Activated CD4-positive, alpha-beta T cell treated with anti-CD3 and anti-CD28 coated beads, Interleukin-2, Interleukin-6, amounts not matched to agents 100 ng/mL and 50 ng/mL, durations not matched to agents 16 hours and 8 hours (primary cell): ENCODE measurements around the gene ROR2.
"Not testable (repeated sequence)": the region's sequence is repeated elsewhere in the genome, so short reads cannot be mapped to it uniquely, and the experiment has no call there.

Experiments
- DNase-seq: peaks from one replicate; pipeline ENCODE4 v3.0.0-alpha.2; 2020

Gene ROR2

DNA sequence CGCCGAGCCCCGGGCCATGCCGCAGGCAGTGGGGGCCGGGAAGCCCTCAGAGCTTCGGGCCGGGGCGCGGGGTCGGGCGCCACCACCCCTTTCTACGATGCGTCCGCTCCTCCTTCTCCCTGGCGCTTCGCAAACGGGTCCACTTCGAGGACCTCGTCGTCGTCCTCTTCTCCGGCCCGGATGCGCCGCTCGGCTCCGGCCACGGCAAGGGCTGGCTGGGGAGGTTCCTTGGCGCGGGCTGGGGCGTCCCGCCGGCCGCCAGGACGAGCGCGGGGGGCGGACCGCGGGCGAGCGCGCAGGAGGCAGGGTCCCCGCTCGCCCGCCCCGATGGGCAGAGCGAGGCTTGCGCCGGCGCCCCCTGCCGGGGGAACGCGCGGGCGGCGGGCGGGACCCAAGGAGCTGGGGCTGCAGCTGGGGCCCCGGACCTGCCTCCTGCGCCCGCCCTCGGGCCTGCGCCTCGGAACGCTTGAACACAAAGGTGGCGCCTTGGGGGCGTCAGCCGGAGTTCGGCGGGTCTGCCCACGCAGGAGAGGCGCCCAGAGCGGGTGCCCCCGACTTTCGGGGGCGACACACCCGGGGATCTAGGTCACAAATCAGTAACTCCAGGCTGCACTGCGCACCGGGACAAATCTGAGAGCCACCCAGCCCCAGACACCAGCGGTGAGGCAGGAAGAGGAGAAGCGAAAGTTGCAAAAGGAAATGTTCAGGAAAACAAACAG lies at the start of gene ROR2:
ROR2 (minus strand) TSS at position 283 of the 719 bp plus-strand sequence.
- DNase-seq, result peak; percentile 70

DNA sequence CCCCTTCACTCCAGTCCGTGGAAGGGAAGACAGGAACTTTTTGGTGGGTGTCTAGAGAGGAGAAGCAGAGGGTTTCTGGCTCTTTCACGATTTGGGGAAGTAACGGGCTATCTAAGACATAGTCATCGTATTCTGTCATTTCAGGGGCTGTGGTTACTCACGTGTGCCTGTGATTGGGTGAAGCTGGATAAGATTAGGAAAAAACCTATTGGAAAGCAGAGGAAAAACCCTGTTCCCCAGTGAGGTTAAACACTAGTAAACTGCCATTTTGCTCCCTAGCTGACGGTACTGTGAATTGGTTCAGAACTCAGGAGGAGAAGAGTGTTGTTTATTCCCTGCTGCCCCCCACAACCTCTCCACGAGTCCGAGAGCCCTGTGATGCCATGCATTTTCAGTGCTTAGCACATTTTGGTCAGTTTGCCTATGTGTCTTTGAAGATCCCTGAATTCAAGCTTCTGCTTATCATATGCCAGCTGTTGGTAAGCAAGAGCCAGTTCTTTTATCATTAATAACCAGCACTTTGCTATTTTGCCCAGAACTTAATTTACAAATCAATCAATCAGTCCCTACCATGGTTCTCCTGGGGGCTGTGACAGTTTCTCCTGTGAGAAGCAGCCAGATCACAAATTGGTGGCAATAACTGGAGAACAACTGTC lies 45.1 kb upstream of the ROR2 start:
- no peak for DNase-seq

DNA sequence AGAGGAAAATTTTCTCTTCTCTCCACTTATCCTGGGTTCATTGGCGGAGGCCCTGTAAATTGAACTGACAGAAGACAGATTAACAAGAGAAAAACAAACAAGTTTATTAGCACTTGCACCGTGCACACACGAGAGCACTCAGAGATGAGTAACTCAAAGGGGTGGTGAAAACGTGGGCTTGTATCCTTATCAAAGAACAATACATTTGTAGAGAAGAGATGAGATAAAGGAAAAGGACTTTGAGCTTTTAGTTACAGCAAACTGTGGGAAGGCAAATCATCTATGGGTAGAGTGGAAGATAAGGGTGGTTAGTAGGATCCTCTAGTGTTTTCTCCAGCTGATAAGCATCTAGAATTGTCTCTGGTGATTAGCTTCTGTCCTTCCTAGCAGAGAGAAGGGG lies 44.4 kb upstream of the ROR2 start:
- DNase-seq, result no peak

DNA sequence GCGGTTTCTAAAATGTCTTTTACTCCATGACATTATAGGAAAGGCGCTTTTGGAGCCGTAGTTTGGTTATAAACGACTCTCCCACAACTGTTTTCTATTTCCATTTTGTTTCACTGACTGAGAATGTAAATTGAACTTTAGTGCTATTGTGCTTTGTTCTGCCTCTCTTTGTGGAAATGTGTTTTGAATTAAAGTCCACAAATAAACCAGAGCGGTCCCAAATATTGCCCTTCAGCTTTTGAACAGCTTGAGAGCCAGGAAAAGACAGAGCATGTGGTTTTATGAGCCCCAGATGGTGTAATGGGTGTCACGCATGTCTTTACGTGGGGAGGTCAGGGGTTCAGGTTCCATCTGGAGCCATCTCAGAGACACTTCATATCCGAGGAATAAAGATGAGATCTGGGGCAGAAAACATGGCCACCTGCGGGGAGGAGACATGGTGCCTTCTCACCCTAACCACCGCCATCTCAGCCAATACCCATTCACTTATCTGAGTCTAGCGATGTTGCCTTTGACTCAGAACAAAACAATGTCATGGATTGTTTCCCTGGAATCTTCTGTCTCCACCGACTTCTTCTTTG lies 42.5 kb upstream of the ROR2 start:
- no peak for DNase-seq

DNA sequence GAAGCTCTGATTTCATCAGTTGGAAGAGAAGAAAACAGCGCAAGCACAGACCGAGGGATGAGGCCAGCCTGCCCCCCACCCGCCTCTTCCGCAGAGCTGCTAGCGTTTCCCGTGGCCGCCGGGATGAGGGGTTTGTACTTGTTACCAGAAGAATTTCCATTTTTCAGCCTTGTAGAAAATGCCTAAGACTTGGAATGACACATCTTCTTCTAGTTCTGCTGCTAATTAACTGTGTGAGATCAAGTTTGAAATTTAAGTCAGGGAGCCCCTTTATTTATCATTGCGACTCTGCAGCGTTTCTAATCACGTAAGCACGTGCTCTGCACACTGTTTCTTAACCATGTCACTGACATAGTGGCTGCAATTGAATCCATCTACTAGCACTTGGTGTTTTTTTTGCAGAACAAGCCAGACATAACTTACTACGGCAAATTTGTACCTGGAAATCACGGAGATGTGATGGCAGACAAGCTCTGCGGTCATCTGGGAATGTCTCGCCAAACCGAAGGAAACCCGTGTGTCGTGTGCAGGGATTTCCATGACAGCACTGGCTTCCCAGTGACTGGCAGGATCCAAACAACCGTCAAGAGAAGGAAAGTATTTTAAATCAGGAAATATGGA lies 41.8 kb upstream of the ROR2 start:
- DNase-seq, result no peak

DNA sequence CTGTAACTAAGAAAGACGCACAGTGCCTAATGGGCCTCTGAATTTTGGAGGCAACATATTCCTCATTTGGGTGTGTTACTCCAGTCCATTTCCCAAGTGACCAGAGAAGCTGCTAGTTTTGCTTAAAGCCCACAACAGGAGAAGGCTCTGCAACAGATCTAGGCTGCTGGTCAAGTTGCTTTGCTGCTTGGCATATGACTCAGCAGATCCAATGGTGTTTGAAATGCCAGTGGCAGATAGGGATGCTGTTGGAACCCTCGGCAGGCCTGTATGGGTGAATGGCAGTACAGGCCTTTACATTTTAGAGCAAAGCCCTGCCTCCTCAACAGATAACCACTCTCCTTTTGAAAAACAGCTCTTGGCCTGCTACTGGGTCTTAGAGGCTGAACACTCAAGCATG lies 36.2 kb upstream of the ROR2 start:
- DNase-seq, result no peak

DNA sequence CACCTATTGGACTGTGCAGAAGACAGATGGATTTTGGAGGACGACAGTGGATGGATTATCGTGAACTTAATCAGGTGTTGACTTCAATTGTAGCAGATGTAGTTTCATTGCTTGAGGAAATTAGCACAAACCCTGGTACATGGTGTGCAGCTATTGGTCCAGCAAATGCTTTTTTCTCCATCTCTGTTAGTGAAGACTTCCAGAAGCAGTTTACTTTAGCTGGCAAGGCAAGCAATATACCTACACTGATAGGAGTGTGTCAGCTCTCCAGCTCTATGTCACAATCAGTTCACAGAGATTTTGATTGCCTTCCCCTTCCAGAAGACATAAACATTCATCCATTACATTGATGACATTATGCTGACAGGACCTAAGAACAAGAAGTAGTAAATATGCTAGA lies 35.7 kb upstream of the ROR2 start:
- DNase-seq, result no peak

DNA sequence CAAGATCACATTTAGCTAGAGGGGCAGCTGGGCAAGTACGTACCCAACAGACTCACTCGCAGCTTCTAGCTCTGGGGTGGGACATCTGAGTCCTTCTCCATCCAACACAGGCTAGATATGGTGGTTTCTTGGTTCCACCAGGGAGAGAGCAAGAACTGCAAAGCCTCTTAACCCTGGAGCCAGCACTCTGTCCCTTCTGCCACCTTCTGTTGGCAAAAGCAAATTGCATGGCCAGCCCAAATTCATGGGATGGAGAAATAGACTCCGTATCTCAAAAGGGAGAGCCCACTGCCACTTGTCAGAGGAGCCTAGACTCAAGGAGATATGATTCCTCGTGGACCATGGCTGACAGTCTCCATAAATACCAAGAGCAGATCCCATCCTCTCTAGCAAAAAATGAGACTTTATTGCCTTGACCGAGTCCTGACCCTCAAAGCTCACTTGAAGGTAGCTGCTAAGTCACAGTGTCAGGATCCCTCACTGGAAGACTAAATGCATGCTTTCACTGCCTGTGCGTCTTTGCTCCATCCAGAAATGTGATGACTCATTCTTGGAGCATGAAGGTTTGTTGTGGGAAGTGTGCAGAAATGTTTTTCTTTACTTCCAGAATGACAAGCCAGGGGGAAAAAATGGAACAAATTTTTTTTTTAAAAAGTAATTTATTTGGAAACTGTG lies 28.8 kb upstream of the ROR2 start:
- peak; percentile 1 for DNase-seq

DNA sequence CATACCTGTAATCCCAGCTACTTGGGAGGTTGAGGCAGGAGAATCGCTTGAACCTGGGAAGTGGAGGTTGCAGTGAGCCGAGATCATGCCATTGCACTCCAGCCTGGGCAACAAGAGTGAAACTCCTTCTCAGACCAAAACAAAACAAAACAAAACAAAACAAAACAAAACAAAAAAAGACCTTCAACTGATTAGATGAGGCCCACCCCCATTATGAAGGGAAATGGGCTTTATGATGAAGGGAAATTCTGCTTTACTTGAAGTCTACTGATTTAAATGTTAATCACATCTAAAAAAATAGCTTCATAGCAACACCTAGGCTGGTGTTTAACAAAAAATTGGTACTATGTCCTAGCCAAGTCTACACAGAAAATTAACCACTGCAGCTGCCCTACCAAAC lies 25.2 kb upstream of the ROR2 start:
- DNase-seq, result not testable (repeated sequence)

DNA sequence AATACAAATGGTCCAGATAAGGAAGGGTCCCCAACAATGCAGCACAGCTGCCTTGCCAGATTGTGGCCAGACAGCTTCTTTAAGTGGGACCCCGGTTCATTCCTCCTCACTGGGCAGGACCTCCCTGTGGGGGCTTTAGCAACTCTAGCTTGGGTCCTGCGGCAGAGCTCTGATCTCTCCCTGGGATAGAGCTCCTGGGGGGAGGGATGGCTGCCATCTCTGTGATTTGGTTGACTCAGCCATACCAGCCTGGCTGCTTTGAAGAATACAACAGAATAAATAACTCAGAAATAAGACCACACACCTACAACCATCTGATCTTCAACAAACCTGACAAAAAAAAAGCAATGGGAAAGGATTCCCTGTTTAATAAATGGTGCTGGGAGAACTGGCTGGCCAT lies 22.7 kb upstream of the ROR2 start:
- DNase-seq, result no peak

DNA sequence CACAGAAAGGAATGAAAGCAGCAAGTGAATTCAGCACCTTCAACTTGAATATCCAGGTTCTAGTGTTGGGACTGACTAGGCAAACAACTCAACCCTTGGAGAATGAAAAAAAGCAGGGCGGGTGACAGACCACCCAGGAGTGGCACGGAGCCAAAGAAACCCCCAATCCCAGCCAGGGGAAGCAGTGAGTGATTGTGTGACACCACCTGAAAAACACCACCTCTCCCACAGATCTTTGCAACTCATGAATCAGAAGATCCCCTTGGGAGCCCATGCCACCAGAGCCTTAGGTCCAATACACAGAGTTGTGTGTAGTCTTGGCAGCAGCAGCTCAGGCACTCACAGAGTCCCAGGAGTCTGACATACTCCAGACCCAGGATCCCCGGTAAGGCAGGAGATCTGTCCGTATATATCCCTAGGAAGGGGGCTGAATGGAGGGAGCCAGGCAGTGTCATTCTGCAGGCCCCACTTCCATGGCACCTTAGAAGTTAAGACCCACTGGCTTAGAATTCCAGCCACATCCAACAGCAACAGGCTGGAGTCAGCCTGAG lies 22.1 kb upstream of the ROR2 start:
- no peak for DNase-seq

DNA sequence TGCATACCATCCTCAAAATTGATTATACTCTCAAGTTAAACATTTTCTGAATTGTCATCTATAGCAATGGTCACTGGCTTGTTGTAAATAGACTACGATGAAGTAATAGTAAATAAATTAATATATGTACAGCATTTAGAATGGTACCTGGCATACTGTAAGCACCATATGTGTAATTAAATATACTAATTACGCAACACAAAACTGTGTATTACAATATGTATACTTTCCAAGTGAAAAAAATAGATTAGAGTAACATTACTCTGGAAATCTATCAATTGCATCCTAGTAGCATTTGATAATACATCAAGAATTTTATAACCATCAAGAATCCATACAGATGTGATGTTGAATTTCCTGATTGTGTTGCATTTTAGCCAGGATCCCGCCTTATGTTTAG lies 17.2 kb upstream of the ROR2 start:
- no peak for DNase-seq

DNA sequence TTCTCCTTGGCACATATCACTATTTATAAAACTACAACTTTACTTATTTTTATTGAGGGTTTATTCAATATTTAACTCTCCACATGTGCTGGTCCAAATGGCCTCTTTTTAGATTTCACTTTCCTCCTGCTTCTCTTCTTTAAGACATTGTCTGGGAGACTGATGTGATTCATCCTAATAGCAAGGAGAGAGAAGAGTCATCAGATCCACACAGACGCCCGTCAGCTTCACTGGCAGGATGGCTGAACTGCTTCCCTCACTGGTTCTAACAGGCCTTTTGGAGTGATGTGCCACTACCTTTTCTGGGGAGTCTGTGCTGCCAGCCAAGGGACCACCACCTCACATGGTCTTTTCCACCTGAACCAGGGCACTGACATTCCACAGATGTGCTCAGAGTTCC lies 16.5 kb upstream of the ROR2 start:
- DNase-seq, result no peak

DNA sequence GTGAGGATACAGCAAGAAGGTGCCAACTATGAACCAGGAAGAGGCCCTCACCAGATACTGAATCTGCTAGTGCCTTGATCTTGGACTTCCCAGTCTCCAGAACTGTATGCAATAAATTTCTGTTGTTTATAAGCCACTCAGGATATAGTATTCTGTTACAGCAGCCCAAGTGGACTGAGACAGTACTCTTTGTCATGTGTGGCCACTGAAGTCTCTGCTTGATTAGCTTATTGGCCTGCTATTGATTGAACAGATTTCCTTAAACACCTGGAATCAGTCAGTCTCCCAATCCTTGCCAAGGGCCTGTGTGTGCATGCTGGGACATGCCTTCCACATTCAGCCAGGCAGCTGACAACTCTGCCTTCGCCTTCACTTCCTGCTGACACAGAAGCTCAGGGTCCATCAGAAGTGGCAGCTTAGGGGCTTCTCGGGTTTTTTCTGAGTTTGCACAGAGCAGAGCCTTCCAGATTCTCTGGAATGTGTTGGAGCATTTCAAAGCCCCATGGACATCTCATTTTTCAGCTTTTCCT lies 13.7 kb upstream of the ROR2 start:
- DNase-seq, result no peak

DNA sequence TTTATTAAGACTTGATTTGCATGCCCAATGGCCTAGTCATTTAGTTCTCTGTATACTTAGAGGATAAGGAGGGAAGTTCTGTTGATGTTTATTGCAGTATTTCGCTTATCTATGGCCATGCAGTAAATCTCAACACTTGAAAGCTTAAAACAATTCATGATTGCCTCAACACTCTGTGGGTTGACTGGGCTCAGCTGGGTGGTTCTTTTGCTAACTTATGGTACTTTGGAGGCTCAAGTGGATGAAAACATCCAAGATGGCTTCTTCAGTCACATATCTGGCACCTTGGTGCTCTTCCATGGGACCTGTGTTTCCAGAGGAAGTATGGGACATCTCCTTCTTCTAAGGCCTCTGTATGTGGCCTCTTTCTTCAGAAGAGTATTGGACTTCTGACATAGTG lies 10.3 kb upstream of the ROR2 start:
- no peak for DNase-seq

DNA sequence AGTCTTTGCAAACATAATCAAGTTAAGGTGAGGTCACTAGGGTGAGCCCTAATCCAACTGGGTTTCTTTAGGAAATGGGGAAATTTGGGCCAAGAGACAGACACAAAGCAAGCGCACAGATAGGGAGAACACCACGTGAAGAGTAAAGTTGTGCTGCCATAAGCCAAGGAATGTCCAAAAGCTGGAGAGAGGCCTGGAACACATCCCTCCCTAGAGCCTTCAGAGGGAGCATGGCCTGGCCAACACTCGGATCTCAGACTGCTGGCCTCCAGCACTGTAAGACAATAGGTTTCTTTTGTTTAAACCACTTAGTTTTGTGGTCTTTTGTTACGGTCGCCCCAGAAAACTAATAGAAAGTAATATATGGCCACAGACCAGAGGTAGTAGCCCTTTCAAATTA lies 8.1 kb upstream of the ROR2 start:
- no peak for DNase-seq

DNA sequence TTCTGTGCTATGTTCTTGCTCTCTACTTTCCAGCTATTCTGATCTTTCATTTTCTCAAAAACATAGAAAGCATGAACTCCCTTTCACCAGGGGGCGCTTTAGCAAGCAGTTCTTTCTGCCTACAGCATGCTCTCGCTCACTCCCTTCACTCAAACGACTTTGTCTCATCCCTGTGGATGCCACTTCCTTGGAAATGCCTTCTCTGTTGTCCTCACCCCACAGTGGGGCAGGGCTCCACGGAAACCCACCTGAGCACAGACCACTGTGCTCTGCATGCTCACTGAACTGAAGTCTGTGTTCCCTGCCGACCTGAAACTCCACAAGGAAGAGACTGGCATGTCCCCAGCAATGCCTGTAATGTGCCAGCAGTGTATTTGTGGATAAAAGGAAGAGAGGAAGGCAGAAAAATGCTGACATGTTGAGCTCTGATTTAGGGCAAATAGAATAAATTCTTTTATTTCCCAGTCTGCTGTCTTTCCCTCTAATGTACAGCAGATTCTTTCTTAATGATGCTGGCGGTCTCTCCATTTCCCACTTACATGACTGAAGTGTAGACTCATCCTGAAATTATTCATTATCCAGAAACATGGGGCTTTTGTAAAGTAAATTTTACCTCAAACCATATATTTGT lies 4.9 kb upstream of the ROR2 start:
- DNase-seq, result peak; percentile 34

DNA sequence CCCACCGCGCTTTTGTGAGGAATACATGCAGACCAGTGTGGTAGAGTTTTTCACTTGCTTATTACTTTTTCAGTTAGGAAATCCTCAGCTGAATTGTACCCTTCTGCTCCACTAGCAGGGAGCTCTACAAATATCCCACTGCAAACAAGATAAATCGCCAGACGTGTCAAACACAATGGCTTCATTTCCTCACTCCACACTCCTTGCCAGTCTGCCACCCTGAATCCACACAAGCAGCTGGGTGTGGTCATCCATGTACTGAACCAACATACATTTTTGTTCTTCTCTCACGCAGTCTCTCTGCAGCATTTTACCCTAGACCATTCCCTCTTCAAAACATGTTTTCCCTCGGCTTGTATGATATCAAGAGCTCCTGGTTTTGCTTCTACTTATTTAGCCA lies 3.7 kb upstream of the ROR2 start:
- no peak for DNase-seq

DNA sequence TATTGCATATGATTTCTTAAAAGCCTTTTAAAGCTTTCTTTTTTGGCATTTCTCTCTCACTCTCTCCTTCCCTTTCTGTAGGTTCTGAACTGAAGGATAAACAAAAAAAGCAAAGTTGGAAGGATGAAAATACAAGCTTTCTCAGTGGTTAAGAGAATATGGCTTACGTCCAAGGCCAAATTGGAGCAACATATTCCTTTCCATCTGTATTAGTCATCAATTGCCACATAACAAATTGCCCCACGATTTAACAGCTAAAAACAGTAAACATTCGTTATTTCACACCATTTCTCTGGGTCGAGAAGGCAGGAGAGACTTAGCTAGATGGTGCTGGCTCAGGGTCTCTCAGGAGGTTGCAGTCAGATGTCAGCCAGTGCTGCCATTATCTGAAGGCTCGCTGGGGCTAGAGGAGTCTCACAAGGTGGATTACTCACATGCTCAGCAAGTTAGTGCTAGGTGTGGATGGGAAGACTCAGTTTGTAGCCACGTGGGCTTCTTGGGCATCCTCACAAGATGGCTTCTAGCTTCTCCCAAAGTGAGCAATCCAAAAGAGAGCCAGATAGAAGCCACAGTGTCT lies 2.0 kb upstream of the ROR2 start:
- no peak for DNase-seq

DNA sequence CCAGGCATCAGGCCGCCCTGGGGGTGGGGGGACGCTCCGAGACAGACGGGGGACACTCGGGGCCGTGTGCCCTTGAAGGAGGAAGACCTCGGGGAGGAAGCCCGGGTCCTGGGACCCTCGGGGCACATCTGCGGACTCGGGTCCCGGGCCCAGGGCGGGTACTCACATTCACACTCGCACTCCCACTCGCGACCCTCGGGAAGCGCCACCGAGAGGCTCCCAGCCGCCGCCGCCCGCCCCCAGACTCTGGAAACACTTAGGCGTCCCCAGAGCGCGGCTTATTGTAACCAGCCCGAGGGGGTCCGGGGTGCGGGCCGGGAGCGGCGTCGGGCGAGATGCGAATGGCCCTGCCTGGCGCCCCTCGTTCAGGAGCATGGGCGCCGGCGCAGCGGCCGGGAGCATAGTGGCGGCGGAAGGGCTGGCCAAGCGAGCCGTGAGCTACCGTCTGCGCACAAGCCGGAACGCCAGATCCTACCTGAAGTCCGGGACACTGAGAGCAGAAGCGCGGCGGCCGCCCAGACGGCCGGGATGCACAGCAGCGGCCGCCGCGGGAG lies 559 bp downstream of the ROR2 start:
- DNase-seq, result no peak

DNA sequence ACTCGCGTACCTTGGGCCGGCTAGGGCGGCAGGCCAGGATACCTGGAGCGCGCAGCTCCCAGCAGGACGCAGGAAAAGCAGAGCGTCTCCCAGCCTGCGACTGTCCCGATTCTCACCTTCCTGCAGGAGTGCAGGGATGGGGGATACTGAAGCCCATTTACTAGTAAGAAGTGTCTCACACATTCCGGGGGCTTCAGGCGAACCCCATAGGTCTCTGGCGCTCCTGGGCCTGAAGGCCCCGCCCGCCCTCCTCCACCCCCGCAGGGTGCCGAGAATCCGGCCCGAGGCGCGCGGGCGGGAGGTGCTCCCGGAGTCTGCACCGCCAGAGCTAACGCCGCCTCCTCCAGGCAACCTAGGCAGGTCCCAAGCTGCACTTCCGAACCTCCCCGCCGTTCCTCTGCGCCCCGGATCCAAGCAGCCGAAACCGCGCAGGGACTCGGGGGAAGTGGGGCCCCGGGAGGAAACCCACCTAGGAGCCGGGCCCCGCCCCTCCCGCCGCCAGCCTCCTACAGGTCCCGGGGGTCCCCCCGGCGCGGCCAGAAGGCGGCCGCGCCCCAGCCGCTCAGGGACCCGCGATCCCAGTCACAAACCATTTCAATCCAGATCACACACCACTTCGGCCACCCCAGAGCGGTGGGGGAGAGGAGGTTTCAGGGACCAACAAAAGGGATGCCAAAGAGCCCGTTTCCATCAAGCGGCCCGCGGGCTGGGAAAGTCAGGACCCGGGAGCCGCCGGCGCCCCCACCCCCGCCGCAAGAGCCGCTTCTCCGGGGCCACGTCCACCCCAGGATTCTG lies 1.2 kb downstream of the ROR2 start:
- peak; percentile 39 for DNase-seq
